H1 (cell line): ENCODE results near the gene TMEM258. TPM values are rescaled to one million over a fixed set of nuclear protein-coding genes. Genes with fewer than 3 reads are reported as not detected.

Experiments
- microRNA counts: library from miRNA; unstranded; fragments of <30 nt; microRNA quantifications from one replicate; lab custom pipeline; 2015
- polyA plus RNA-seq, 7 experiments: library from polyadenylated mRNA; depleted of rRNA in 3 of 7; stranded (reverse) in 5 of 7; unstranded in 2 of 7; fragments of >200 nt in 5 of 7; fragments of 200-250 nt in 2 of 7; gene quantifications; 1 replicate in 5 of 7; 2 replicates in 1 of 7; 4 replicates in 1 of 7; pipeline versions ENCODE4 v1.2.1 to v1.2.3, GENCODE V29; 2011 to 2013; ENCODE audit warnings: missing spikeins in 2 of 7, mixed read lengths in 2 of 7
- total RNA-seq: library from RNA; stranded (reverse); fragmentation: NEBNext Ultra II Directional; extraction: Animal tissue kit (Norgen Biotek cat#: 25700); gene quantifications from 2 replicates; pipeline ENCODE4 v1.2.1, GENCODE V29; 2021

Gene TMEM258
- total and polyA plus RNA-seq, 2 of the 8 experiments (the other 6 are each of a cell fraction or from before 2014, with no cell fraction given): 186 to 759 TPM

MicroRNAs encoded within 50 kb of the gene (microRNA counts, 767-probe panel; counts per million panel counts)
- microRNA hsa-miR-1908 (lab: Ali Mortazavi, UCI) (879 counts per million, percentile 95 among the panel's probes with 10 or more counts), microRNA hsa-miR-611 (lab: Ali Mortazavi, UCI) (879 counts per million, percentile 95 among the panel's probes with 10 or more counts)

Other genes with a start within 250 kb of the TMEM258 start
- 10.5 and 10.6 TPM in 2 replicates for gene SYT7, start 211.5 kb downstream of the TMEM258 start, total RNA-seq
- gene SYT7, start 211.5 kb downstream of the TMEM258 start, polyA plus RNA-seq (2011; rRNA removed): 9.6 and 14.4 TPM in 2 replicates
- 6.4 and 6.6 TPM in 2 replicates for gene DAGLA, start 112.2 kb downstream of the TMEM258 start, total RNA-seq
- 3.6 and 5.3 TPM in 2 replicates for gene DAGLA, start 112.2 kb downstream of the TMEM258 start, polyA plus RNA-seq (2011; rRNA removed)
- gene MYRF, start 40.0 kb downstream of the TMEM258 start, total RNA-seq: 6.0 TPM in 2 replicates
- 6.1 and 7.6 TPM in 2 replicates for gene MYRF, start 40.0 kb downstream of the TMEM258 start, polyA plus RNA-seq (2011; rRNA removed)
- 84.5 and 86.1 TPM in 2 replicates for gene FEN1, start 312 bp upstream of the TMEM258 start, total RNA-seq
- 52.6 and 52.9 TPM in 2 replicates for gene FEN1, start 312 bp upstream of the TMEM258 start, polyA plus RNA-seq (2011; rRNA removed)
- gene FADS1, start 24.4 kb upstream of the TMEM258 start, total RNA-seq: 115 and 116 TPM in 2 replicates
- 141 and 160 TPM in 2 replicates for gene FADS1, start 24.4 kb upstream of the TMEM258 start, polyA plus RNA-seq (2011; rRNA removed)
- gene FADS2, start 35.7 kb upstream of the TMEM258 start, total RNA-seq: 499 and 526 TPM in 2 replicates
- 635 and 701 TPM in 2 replicates for gene FADS2, start 35.7 kb upstream of the TMEM258 start, polyA plus RNA-seq (2011; rRNA removed)
- gene FADS3, start 98.9 kb upstream of the TMEM258 start, total RNA-seq: 40.2 and 43.8 TPM in 2 replicates
- gene FADS3, start 98.9 kb upstream of the TMEM258 start, polyA plus RNA-seq (2011; rRNA removed): 76.3 and 113 TPM in 2 replicates
- 5.7 and 6.8 TPM in 2 replicates for gene RAB3IL1, start 125.0 kb upstream of the TMEM258 start, total RNA-seq
- 7.9 and 10.8 TPM in 2 replicates for gene RAB3IL1, start 125.0 kb upstream of the TMEM258 start, polyA plus RNA-seq (2011; rRNA removed)
- gene BEST1, start 157.8 kb upstream of the TMEM258 start, total RNA-seq: 0.22 and 0.23 TPM in 2 replicates
- 0.62 and 1.4 TPM in 2 replicates for gene BEST1, start 157.8 kb upstream of the TMEM258 start, polyA plus RNA-seq (2011; rRNA removed)
- gene FTH1, start 175.0 kb upstream of the TMEM258 start, total RNA-seq: 1,461 and 1,535 TPM in 2 replicates
- 895 and 1,153 TPM in 2 replicates for gene FTH1, start 175.0 kb upstream of the TMEM258 start, polyA plus RNA-seq (2011; rRNA removed)